Transverse colon (tissue), 4 donors: ENCODE data around the gene DCT.

Source experiments
- CTCF ChIP-seq, 5 experiments: fragments of 200-600 bp in 3 of 5; fragments of 450-650 bp in 2 of 5; sonication (generic) in 3 of 5; IDR thresholded peaks; 1 replicate in 2 of 5; 2 replicates in 3 of 5; pipeline ENCODE4 v1.5.1; 2016 to 2017; ENCODE audit warnings: antibody characterized with exemption in 5 of 5, inconsistent platforms in 3 of 5, mild to moderate bottlenecking in 2 of 5, moderate library complexity in 1 of 5
- EP300 ChIP-seq: sonication (generic); formaldehyde crosslinking; IDR thresholded peaks from one replicate; pipeline ENCODE4 v1.6.1; 2017; ENCODE audit warnings: antibody characterized with exemption, low read depth
- POLR2A ChIP-seq: fragments of 450-650 bp; IDR thresholded peaks from one replicate; pipeline ENCODE4 v1.6.1; 2016; ENCODE audit warnings: antibody characterized with exemption, mild to moderate bottlenecking, moderate library complexity
- POLR2AphosphoS5 ChIP-seq, 3 donors: sonication (generic); formaldehyde crosslinking; IDR thresholded peaks; one replicate each; pipeline ENCODE4 v1.6.1; 2016; ENCODE audit warnings: antibody characterized with exemption in 3 of 3

GRCh38 chr13:94394723-94395122 lies 84.8 kb downstream of the DCT start:
- peak in 1 of 3 donors; percentile 22 for TF ChIP-seq POLR2AphosphoS5 (IDR thresholded peaks at IDR 0.05)
- no peak for TF ChIP-seq CTCF (IDR thresholded peaks at IDR 0.05)
- no peak for TF ChIP-seq POLR2A
- TF ChIP-seq EP300 = peak; percentile 48
